ENCODE data around the gene ABR.
"Not testable (repeated sequence)": the region's sequence is repeated elsewhere in the genome, so short reads cannot be mapped to it uniquely, and the experiment has no call there.

ABR gene

GRCh38 chr17:1145311-1145986, 34.3 kb downstream of the ABR start:
- no peak for DNase-seq

GRCh38 chr17:1144162-1144561, 35.6 kb downstream of the ABR start:
- DNase-seq: no peak

GRCh38 chr17:1143573-1143972, 36.2 kb downstream of the ABR start:
- DNase-seq: no peak

GRCh38 chr17:1142561-1142971, 37.2 kb downstream of the ABR start:
- no peak for DNase-seq

GRCh38 chr17:1137465-1137894, 42.3 kb downstream of the ABR start:
- DNase-seq: peak in 1 of 2 donors; percentile 11

GRCh38 chr17:1136748-1137147, 43.0 kb downstream of the ABR start:
- no peak for DNase-seq

- DNase-seq: no peak
Measured at GRCh38 chr17:1134634-1135324, 45.0 kb downstream of the ABR start.

- DNase-seq: no peak
Measured at GRCh38 chr17:1130191-1130590, 49.6 kb downstream of the ABR start.

GRCh38 chr17:1128463-1128862, 51.3 kb downstream of the ABR start:
- not testable (repeated sequence) for DNase-seq

GRCh38 chr17:1126801-1127550, 52.8 kb downstream of the ABR start:
- no peak for DNase-seq

GRCh38 chr17:1126250-1126797, 53.5 kb downstream of the ABR start:
- DNase-seq: no peak

- no peak for DNase-seq
Measured at GRCh38 chr17:1125788-1126145, 54.0 kb downstream of the ABR start.

- no peak for DNase-seq
Measured at GRCh38 chr17:1124896-1125787, 54.6 kb downstream of the ABR start.

- DNase-seq: no peak
Measured at GRCh38 chr17:1123921-1124715, 55.7 kb downstream of the ABR start.

- no peak for DNase-seq
Measured at GRCh38 chr17:1123393-1123831, 56.4 kb downstream of the ABR start.

GRCh38 chr17:1122533-1123392, 57.0 kb downstream of the ABR start:
- DNase-seq: peak; percentile 48 to 63

- not testable (repeated sequence) for DNase-seq
Measured at GRCh38 chr17:1121442-1121817, 58.4 kb downstream of the ABR start.

GRCh38 chr17:1120596-1121441, 59.0 kb downstream of the ABR start:
- no peak for DNase-seq

GRCh38 chr17:1119924-1120323, 59.9 kb downstream of the ABR start:
- DNase-seq: no peak

- DNase-seq: no peak
Measured at GRCh38 chr17:1116602-1117001, 63.2 kb downstream of the ABR start.
